GM21515 (cell line): ENCODE results near the gene PLCXD1.
"Not testable (repeated sequence)": the region's sequence is repeated elsewhere in the genome, so short reads cannot be mapped to it uniquely, and the experiment has no call there.

Source experiments
- ATAC-seq: cut with Tn5 transposase; IDR thresholded peaks from one replicate; pipeline ENCODE4 v1.9.1; 2021; ENCODE audit not compliant: unreplicated experiment

Gene PLCXD1

GRCh38 chrX:291411-291901 is 10.3 kb downstream of the PLCXD1 start:
- ATAC-seq, result no peak

DNA sequence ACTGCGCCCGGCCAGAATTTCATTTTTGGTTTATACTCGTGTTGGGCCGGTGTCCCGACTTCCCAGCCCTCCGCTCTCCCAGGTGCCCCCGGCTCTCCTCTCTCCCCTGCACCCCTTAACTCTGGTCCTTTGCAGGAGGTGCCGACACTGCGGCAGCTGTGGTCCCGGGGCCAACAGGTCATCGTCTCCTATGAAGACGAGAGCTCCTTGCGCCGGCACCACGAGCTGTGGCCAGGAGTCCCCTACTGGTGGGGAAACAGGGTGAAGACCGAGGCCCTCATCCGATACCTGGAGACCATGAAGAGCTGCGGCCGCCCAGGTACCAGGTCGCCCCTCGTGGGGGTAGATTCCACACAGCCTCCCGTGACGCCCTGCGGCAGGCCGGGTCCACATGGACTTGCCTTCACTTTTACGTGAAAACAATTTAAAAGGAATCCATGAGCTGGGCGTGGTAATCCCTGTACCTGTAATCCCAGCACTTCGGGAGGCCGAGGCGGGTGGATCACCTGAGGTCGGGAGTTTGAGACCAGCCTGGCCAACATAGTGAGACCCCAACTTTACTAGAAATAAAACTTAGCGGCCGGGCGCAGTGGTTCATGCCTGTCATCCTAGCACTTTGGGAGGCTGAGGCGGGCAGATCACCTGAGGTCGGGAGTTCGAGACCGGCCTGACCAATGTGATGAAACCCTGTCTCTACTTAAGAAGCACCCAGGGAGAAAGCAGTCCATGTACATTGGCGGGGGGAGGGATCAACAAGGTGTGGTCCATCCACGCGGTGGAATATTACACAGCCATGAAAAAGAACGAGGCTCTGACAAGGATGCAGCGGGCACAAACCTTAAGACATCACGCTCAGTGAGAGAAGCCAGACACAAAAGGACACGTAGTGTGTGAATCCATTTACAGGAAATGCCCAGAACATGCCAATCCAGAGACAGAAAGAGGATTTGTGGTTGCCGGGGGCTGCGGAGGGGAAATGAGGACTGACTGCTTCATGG is 12.0 kb downstream of the PLCXD1 start:
- ATAC-seq, result no peak

- no peak for ATAC-seq
Observed at GRCh38 chrX:295136-295535, 14.0 kb downstream of the PLCXD1 start.

GRCh38 chrX:298993-299392 is 17.8 kb downstream of the PLCXD1 start:
- no peak for ATAC-seq

DNA sequence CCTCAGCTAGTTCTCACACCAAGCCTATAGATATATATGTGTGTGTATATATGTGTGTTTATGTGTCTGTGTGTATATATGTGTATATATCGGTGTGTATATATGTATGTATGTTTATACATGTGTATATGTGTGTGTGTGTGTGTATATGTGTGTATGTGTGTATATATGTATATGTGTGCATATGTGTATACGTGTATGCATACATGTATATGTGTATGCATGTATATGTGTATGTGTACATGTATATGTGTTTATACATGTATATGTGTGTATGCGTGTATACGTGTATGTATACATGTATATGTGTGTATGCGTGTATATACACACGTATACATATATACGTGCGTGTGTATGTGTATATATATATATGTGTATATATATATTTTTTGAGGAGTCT is 19.2 kb downstream of the PLCXD1 start:
- no peak for ATAC-seq

- ATAC-seq, result no peak
Observed at GRCh38 chrX:302975-303374, 21.8 kb downstream of the PLCXD1 start.

- ATAC-seq, result not testable (repeated sequence)
Observed at GRCh38 chrX:305781-306613, 24.8 kb downstream of the PLCXD1 start.

GRCh38 chrX:306614-307251 is 25.6 kb downstream of the PLCXD1 start:
- ATAC-seq, result not testable (repeated sequence)

- no peak for ATAC-seq
Observed at GRCh38 chrX:307261-308111, 26.3 kb downstream of the PLCXD1 start.

- ATAC-seq, result no peak
Observed at GRCh38 chrX:308821-309520, 27.8 kb downstream of the PLCXD1 start.

DNA sequence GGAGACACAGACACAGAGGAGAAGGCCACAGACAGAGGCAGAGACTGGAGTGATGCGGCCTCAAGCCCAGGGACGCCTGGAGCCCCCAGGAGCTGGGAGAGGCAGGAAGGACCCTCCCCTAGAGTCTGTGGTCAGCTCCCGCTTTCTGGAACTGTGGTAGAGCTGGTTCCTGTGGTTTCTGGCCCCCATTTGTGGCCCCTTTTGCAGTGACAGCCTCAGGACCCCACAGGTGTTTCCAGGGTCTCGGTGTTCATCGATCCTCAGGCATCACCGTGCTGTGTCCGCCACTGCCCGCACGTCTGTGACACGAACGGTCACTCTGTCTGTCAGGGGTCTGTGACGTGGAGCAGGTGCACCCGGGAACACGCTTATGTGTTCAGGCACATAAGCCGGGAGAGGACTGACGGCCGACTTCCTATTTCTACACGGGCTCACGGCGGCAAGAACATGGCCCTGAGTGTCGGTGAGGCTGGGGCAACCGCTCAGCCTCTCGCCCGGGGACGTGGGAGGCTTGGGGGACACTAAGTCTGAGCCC is 29.5 kb downstream of the PLCXD1 start:
- no peak for ATAC-seq

DNA sequence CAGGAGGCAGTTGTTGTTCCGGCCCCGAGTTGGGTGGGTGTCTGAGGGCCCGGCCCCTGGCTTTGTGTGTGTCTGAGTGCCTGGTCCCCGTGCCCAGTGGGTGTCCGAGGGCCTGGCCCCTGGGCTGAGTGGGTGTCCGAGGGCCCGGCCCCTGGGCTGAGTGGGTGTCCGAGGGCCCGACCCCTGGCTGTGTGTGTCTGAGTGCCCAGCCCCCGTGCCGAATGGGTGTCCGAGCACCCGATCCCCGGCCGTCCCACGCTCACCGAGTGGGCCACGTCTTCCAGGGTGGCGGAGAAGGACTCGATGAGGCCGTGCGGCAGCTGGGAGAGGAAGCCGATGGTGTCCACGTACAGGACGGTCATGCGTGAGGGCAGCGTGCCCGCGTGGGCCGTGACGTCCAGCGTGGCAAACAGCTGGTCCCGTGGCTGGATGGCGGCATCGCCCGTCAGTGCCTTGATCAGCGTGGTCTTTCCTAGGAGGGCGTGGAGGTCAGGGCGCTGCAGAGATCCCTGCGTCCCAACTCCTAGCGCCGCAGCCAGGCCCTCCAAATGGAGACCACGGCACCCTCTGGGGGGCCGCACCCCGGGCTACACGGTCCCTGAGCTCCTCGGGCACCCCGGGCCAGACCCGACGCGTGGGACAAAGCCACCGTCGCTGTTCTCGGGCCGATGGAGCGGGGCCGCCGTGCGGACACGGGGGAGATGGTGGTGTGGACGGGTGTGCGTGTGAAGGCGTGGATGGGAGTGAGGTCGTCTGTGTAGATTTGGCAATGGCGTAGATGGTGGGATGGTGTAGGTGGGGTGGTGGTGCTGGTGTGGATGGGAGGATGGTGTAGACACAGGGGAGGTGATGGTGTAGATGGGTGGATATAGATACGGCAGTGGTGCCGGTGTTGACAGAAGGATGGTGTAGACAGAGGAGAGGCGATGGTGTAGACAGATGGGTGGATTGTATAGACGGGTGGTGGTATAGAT is 30.3 kb downstream of the PLCXD1 start:
- ATAC-seq, result no peak

GRCh38 chrX:312621-313331 is 31.6 kb downstream of the PLCXD1 start:
- ATAC-seq, result no peak

- no peak for ATAC-seq
Observed at GRCh38 chrX:313546-313945, 32.4 kb downstream of the PLCXD1 start.

DNA sequence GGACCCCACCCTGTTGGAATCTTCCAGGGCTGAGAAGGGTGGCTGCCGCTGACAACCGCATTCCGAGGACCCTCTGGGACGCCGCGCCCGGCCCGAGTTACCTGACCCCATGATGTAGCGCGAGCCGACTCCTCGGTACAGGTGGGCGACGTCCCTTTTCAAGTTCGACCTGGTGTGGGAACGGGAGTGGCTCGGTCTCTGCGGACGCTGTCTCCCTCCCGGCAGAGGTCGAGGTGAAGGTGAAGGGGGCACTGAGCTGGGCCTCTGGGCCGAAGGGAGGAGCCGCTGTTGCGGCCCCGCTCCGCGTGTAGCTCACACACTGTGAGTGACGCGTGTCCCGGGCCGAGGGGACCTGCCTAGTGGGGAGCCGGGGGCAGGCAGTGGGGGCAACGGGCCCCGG is 32.9 kb downstream of the PLCXD1 start:
- ATAC-seq, result no peak

DNA sequence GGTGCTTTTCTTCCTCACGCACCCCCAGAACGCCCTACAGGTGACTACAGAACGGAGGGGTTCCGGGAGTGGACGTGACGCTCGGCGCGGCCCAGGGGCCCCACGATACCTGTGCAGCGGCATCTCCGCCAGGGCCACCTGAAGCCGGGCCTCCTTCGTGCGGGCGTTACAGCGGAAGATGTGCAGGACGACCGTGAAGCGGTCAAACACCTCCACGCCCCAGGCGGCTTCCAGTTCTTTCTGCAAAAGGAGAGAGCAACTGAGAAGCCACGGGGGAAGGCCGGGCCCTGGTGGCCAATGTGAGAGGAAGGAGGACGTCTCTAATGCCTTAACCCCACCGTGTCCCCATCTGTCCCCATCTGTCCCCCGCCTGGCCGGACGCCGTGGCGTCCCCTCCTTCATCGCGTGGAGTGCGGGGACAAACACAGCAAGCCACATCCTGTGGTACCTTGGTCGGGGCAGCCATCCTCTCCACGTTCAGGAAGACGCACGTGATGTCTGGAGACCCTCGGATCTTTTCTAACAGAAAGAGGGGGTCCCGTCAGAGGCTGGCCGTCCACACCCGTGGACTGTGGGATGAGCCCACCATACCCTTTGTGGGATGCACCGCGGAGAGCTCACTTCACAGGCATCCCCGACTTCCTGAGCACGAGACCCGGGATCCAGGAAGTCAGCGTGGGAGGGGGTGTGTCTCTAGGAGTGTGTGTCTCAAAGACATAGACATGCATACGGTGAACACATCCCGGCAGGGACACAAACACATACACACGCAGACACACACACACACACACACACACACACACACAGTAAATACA is 33.8 kb downstream of the PLCXD1 start:
- ATAC-seq, result no peak
